ENCODE data around the gene RPRD1B.

The RPRD1B gene

DNA sequence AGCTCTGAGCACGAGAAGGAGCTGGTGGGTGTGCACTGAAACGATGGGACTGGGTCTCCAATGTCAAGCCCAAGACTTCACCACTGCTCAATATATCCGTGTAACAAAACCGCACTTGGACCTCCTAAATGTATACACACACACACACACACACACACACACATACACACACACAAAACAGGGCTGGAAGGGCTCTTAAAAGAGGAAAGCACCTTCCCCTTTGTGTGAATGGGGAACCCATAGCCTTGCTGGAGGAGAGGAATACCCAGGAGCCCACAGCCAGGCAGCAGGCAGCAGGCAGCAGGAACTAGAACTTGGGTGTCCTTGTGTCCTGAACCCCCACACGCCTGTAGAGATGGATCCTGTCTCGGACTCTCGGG is 101.7 kb downstream of the RPRD1B start:
- no peak for DNase-seq (ENCODE audit: low read depth in 3 of 3)

DNA sequence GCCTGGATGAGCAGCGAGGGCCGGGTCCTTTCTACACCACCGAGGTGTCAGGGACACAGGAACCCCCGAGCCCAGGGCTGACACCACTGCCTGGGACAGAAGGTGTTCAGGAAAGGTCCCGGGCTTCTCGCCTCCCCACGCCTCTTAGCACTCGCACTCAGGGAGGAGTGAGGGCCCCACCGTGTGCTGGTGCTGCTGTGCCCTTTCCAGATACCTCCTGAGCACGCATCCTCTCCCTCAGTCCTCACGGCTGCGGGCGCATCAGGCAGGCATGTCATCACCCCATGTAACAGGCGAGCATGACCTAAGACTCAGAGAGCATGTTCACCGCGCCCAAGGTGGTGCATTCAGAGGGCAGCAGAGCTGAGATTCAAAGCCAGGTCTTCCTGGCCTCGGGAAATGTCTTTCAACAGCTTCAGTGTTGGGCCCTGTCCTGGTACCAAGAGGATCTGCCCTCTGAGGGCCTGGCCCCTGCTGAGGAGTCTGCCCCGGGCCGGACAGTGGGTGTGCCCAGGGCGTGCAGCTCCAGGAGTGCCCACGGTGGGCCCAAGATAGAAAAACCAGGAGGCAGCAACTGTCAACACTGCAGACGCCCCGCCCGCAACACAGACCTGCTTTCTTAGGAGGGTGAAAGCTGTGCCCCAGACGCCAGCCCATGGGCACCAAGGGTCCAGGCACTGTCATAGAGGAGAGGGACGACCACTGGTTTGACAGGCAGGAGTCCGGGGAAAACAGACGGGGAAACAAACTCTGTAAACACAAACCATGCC is 102.3 kb downstream of the RPRD1B start:
- no peak for DNase-seq (ENCODE audit: low read depth in 3 of 3)

DNA sequence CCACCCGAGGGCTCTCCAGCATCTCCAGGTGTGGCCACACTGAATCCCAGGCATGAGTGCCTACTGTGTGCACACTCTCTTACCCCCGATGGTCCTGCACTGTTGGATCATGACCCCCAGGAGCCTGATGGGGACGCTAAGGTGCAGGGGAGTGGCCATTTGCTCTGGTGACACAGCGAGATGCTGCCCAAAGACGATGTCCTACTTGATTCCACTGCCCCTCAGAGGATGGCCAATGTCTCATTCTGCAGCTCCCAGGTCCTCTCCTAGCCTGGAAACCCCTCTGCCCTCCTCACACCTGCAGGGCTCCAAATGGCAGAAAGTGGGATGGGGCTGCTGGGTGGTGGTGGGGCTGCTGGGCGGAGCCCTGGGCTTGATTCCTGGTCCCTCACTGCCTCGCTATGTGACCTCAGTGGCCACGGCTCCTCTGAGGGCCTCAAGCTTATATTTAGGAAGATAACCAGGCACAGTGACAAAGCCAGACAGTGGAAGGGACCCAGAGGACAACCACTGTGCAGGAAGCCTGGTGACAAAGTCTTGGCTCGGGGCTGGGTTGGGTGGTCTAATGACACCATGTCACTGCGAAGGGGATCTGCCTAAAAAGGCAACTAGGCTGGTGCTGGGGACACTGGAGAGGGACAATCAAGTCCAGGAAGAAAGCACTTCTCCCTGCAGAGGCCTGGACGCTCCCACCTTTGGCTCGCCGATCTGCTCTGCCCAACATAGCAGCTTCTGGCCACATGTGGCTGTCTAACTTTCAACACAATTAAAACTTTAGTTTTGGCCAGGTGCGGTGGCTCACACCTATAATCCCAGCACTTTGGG is 103.1 kb downstream of the RPRD1B start:
- no peak for DNase-seq (ENCODE audit: low read depth in 3 of 3)

DNA sequence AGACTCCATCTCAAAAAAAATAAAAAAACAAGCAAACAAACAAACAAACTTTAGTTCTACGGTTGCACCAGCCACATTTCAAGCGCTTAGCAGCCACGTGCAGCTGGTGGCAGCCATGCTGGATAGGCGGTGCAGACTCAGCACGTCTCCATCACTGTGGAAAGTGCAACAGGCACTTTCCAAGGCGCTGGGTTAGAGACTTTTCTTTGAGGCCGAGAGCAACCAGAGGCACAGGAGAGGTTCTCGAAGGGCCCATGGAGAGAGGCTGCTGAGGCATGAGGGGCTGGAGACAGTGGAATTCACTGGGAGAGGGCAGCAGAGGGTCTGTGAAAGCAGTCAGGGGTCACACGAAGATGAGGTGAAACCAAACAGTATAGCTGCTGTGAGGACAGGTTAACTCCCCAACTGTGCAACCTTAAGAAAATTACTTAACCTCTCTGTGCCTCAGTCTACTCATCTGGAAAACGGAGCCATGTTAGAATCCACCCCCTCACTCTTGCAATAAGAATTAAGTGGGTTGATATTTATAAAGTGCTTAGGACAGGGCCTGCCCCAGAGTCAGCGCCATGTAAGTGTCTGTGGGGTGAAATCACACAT is 104.0 kb downstream of the RPRD1B start:
- no peak for DNase-seq (ENCODE audit: low read depth in 3 of 3)

DNA sequence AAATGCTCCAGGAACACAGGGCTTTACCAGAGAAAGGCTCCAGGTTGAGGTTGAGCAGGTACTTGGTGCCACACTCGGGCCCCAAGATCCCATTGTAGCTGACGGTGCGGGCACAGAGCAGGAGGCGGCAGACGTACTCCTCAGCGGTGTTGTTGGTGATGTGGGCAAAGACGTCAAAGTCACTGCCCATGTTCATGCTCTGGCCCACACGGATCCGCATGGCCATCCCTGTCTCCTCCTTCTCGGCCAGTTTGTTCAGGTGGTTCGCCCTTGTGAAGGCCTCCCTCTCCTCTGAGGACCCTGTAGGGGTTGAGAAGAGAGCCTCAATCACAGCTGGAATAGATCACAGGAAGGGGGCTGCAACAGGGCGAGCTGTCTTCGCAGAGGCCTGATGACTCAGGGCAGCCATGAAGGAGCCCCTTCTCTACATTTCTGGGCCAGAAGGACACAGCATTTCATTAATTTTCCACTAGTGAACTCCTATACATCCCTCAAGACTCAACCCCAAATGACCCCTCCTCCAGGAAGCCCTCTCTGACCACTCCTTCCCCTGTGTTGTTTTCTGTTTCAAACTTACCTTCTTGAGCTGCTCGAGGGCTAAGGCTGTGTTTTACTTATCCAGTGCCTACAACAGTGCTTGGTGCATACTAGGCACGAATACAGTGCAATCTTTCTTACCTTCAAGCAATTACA is 104.7 kb downstream of the RPRD1B start:
- DNase-seq (ENCODE audit: low read depth in 3 of 3), result no peak

DNA sequence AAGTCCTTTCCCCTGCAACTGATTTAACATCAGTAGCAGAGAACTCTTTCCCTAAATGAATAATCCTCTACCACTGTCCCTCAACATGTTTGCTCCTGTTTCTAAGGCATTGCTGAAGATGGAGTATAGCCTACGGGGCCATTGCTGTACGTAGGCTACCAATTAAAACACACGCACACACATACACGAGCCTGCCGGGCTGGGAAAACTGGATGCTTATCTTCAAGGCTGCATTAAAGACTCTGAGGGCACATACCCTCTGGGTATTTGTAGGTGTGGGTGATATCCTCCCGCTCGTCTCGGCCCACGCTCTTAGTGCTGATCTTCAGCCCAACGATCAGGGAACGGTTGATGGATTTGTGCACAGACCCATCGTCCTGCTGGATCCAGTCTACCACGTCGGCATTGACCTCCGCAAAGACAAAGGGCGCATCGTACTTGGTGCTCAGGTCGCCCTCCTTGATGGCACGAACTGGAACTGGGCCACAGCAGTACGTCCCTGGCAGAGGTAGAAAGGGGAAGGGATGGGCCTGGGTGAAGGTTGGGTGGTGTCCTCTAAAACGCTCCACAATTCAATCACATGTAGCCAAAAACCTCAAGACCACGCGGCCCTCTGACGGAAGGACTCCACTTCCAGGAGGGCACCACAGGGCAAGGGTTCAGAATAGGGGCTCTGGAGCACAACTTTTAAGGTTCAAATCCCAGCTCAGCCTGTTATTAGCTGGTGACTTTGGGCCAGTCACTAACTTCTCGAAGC is 105.8 kb downstream of the RPRD1B start:
- no peak for DNase-seq (ENCODE audit: low read depth in 3 of 3)

DNA sequence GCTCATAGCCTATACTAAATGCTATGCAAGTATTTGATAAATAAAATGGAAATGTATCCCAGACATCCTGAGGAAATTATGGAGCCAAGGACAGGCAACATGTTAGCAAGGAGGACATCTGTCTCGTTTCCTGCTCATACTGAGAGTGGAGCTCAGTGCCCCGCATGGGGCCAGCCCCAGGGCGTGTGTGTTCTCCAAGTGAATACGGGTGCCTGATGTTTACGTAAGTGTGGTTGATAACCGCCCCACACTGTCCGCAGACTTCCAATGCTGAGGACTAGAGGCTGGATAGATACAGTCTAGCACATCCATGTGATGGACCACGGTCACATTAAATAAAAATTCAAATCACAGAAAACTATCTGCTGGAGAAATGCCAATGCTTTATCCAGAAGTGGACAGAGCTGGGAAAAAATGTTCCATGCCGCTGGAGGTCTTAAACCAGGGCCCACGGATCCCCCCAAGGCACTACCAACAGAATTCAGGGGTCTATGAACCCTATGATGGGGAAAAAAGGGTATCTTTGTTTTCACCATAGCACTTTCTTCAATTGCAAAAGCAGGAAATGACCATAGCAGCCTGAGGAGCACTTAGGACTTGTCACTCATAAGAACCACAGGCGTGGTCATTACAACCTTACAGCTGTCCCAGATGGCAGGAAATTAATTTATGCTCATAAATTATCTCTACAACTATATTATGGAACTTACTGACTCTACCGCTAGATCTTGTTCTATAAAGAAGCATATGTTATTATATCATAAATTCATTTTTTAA is 106.6 kb downstream of the RPRD1B start:
- no peak for DNase-seq (ENCODE audit: low read depth in 3 of 3)

DNA sequence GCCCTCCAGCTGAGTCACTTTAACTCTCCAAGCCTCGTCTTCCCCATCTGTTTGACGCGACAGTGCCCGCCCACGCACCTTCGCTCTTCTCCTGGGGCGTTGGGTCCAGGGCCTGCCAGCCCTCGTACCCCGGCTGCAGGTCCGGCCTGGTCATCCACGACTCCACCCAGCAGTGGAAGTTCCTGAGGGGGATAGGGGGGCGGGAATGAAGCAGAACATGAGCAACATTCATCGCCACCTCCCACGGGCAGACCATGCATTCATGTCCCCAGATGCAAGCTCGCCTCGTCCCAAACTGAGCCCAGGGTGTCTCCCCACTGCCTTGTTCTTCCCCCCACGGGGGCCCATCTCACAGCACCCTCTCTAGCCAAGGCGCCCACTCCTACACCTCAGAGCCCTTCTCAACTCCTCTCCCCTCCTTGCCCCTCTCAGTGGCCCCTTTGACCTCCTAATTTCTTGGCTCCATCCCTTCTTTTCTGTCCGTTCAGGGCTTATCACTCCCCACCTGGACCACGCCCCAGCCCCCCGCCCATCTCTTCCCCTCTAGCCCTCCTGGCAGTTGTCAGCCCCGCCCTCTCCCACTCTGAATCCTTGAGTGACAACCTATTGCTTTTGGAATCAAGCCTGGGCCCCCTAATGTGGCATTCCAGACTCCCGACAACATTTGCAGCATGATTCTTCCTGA is 107.8 kb downstream of the RPRD1B start:
- DNase-seq (ENCODE audit: low read depth in 3 of 3), result no peak

Measured in stimulated activated CD4-positive, alpha-beta T cell treated with anti-CD3 and anti-CD28 coated beads, TNF-alpha, amount 100 ng/mL, for 48 hours (primary cell).